Lower leg skin (tissue), 3 donors: ENCODE results near the gene OTUD4.

Experiments
- POLR2A ChIP-seq, 2 donors: fragments of 450-650 bp; IDR thresholded peaks; one replicate each; pipeline ENCODE4 v1.6.1; 2016 to 2017; ENCODE audit warnings: antibody characterized with exemption in 2 of 2, mild to moderate bottlenecking in 1 of 2, moderate library complexity in 1 of 2
- TF ChIP-seq, protein P1 (sequence below), 3 donors: fragments of 450-650 bp; IDR thresholded peaks; one replicate each; pipeline ENCODE4 v1.5.1; 2016; ENCODE audit warnings: antibody characterized with exemption in 3 of 3, mild to moderate bottlenecking in 3 of 3, moderate library complexity in 2 of 3

DNA sequence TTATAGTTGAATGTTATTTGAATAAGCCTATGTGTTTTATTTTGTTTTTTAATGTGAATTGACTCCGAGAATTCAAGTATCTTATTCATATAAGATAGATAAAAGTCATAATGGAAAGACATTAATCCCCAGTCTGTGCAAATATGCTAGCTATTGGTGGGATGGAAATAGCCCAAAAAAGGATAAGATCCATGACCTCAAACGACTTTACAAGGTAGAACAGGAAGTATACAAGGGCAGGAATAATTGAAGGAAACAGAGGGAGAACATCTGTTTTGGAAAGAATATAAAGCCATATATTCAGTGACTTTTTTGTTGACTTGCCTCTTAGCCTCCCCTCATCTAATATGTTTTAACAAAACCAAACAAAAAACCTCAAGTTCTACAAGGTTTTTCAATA, 73.3 kb downstream of the OTUD4 start:
- TF ChIP-seq, protein P1, sequence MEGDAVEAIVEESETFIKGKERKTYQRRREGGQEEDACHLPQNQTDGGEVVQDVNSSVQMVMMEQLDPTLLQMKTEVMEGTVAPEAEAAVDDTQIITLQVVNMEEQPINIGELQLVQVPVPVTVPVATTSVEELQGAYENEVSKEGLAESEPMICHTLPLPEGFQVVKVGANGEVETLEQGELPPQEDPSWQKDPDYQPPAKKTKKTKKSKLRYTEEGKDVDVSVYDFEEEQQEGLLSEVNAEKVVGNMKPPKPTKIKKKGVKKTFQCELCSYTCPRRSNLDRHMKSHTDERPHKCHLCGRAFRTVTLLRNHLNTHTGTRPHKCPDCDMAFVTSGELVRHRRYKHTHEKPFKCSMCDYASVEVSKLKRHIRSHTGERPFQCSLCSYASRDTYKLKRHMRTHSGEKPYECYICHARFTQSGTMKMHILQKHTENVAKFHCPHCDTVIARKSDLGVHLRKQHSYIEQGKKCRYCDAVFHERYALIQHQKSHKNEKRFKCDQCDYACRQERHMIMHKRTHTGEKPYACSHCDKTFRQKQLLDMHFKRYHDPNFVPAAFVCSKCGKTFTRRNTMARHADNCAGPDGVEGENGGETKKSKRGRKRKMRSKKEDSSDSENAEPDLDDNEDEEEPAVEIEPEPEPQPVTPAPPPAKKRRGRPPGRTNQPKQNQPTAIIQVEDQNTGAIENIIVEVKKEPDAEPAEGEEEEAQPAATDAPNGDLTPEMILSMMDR (IDR thresholded peaks at IDR 0.05): no peak
- TF ChIP-seq POLR2A (IDR thresholded peaks at IDR 0.05): no peak
